GM19023 (cell line): ENCODE results near the gene TUT4.

Experiments
- ATAC-seq: cut with Tn5 transposase; IDR thresholded peaks from one replicate; pipeline ENCODE4 v1.9.1; 2021; ENCODE audit warnings: mild to moderate bottlenecking, moderate library complexity; ENCODE audit not compliant: unreplicated experiment

The TUT4 gene

DNA sequence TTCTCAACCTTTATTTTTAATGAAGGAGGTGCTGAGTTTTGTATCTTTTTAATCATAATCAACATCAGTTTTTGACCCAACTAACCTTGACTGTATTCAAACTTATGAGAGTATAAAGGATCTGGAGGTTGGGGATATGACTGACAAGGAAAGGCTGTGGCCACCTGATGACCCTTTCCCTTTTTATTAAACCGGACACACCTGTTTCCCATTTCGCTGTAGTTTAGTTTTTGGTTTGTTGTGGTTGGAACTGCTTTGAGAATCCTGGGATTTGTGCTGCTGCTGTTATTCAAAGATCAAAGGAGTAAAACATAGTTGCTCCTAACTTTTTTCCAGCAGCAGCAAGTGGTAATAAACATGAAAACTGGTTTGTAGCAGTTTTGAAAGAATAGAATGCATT is 136.1 kb downstream of the TUT4 start:
- ATAC-seq = no peak

DNA sequence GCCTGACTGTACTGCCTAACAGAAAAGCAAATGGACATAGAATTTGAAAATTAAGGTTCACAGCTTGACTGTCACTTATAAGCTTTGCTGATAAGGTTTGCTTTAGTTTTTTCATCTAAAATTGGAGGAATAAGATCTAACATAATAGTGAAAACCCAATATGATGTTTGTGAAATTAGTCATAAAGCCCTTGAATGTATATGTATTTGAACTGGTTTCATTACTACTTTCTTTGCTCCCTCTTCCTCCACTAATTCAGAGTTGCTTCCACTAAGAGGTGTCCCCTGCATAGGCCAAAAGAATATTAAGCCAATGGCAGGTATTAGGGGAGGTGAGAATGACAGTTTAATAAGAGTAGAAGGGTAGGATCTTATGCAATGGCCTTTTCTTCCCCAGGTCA is 137.9 kb downstream of the TUT4 start:
- ATAC-seq = no peak

DNA sequence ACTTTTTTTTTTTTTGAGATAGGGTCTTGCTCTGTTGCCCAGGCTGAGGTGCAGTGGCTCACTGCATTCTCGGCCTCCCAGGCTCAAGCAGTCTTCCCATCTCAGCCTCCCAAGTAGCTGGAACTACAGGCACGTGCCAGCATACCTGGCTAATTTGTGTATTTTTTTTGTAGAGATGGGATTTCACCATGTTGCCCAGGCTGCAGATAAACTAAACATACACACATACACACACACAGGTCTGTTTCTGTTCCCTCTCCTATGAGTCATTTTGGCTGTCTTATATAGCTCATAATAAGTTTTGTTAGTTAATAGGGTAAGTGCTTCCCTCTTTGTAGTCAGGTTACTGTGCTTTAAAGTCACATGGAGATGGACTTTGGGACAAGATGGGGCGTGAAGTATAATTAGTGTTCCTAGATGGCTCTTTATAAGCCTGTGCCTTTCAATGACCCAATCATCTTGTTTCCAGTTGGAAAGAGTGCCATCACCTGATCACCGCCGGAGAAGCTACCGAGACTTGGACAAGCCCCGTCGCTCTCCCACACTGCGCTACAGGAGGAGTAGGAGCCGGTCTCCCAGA is 139.4 kb downstream of the TUT4 start:
- ATAC-seq = no peak

DNA sequence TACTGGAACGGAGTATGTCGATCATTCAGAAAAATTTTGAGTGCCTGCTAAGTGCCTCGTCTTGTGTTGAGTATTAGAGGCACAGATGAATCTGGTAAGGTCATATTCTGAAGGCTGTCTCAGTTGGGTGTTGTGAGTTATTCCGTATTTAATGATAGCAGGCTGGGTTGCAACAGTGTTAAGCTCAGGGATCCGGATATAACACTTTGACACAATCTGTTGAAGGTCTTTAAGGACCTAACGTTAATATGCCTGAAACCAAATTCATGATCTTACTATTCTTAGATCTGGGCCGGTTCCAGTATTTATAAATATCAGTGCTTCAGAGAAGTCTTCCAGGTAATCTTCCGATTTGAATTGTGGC is 147.9 kb downstream of the TUT4 start:
- ATAC-seq = no peak

DNA sequence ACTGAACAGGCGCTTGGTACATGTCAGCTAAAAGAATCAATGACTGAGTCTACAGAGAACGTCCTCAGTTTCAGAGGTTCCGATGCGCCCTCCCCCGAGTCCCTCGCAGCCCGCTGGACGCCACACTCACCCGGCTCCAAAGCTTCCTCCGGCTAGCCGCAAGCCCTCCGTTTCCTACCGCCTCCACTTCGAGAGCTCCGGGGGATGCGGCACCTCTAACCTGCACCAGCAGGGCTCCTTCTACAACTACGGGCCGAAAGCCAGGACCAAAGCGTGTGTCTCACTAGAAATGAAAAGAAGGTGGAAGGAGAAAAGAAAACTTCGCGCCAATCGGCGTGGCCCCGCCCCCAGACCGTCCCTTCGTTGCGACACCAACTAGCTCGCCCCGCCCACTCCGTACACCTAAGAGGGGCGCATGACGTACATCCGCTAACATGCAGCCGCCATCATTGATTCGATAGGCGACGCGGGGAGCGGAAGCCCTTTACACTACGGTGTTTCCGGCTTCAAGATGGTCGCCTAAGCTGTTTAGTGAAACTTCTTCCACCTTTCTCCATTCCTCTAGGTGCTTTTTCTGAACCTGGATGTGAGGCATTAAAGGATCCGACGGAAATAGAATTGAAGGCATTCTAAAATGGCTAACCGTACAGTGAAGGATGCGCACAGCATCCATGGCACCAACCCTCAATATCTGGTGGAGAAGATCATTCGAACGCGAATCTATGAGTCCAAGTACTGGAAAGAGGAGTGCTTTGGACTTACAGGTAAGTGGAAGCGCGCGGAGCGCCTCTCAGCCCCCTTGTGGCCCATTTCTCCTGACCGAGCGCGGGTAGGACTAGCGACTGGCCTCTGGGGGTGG is 148.5 kb downstream of the TUT4 start, which contains the start of the genes ORC1 and PRPF38A:
Gene ORC1 (minus strand): TSS at position 308 of the 859 bp plus-strand sequence. CDS start 2,200 bp downstream, outside the sequence.
Gene PRPF38A (plus strand): TSS at position 487 of the 859 bp plus-strand sequence. CDS start 148 bp downstream, at position 635.
- peak; percentile 95 for ATAC-seq

DNA sequence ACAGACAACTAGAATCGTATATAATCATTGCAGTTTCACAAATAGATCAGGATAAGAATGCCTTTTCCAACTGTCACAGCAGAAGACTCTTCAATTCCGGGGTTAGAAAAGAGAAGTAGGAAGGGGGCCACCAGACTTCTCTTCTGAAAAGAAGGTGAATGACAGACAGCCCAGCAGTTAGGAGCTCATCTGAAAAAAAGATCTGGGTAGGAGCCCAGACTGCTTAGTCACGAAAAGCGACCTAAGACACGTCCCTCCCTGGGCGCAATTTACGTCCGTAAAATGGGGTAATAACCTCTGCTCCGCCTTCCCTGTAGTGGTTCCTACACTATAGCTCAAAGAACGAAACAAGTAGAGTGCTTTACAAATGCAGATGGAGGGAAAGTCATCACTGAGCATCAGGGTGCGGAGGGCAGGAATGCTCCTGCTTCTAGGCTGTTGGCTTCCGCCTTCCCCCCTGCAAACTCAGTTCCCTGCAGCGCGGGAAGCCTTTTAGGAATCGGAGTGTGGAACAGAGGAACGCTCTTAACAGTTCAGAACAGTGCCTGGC is 149.3 kb downstream of the TUT4 start:
- ATAC-seq = peak; percentile 39

DNA sequence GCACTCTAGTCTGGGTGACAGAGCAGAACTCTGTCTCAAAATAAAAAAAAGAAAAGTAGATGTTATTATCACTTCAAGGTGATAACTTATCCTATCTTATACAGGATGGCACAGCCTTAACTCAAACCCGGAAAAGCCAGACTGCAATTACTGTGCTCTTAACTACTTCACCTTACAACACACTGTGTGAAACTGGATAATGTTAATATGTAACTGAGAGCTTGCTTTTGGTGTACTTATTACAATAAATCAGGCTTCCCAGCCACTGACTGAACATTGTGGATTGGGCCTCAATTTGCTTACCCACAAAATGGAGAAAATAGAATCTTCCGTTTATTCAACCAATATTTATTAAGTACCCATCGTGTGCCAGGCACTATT is 150.0 kb downstream of the TUT4 start:
- no peak for ATAC-seq

DNA sequence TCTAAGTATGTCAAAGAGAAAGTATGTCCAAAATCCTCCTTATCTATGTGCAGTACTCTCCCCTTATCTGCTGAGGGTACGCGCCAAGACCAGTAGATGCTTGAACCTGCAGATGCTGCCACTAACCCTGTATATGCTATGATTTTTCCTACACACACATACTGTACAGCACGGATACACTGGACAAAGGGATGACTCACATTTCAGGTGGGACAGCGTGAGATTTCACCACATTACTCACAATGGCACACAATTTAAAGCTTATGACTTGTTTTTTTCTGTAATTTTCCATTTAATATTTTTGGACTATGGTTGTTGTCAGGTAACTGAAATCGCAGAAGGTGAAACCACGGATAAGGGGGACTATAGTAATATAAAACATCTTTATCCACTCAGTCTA is 152.8 kb downstream of the TUT4 start:
- no peak for ATAC-seq

DNA sequence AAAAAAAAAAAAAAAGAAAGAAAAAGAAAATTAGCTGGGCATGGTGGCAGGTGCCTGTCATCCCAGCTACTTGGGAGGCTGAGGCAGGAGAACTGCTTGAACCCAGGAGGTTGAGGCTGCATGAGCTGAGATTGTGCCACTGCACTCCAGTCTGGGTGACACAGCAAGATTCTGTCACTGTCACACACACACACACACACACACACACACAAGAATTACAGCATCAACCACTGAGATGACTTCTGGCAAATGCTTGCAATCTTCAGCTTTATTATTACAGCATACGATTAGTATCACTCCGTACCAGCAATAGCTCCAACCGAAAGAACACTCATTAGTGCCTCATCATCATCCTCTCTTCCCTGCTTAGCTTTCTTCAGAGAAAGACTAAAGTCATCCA is 153.3 kb downstream of the TUT4 start:
- ATAC-seq = no peak

DNA sequence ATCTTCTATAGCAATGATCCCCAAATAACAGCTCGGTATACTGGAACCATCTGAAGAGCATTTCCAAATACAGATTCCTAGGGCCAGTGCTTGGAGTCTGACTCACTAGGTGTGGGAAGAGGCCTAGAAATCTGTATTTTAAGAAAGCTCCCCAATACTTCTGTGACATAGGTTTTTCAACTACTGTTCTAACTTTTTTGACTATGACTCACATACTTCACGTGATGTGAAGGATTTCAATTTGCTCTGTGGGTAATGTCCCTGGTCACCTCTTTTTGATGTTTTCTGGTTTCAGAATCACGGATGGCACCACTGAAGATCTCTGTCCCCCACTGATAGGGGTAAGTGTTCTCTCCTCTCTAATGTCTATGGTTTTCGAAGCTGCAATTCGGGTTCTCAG is 159.7 kb downstream of the TUT4 start:
- ATAC-seq = no peak

DNA sequence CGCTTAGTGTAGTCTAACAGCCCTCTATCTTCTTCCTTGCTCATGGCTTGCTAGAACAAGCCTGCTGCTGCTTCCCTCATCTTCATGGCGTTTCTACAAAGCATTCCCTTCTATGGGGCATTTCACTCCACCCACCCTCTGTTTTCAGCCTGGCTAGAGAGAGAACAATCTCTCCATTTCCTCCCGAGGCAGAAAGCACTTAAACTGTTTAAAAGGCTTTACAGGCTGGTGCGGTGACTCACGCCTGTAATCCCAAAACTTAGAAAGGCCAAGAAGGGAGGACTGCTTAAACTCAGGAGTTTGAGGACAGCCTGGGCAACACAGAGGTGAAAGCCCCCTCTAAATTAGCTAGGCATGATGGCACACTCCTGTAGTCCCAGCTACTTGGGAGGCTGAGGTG is 166.4 kb downstream of the TUT4 start:
- ATAC-seq = no peak

DNA sequence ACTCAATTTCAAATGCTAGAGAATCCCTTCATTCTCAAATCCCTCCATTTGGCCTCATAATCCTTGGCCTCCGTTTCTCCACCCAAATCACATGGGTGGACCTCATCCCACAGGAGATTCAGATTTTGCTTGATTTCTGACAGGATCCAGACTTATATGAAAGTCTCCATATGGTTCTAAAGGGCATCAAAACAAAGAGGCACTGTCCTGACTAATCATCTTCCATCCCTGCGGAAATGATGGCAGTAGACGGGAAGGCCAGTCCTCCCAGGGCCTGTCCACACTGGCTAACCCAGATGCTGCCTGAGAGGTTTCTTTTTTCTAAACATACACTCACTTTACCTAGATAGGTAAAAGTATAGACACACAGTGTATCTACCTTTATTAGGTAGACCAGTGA is 167.5 kb downstream of the TUT4 start:
- no peak for ATAC-seq
